Liver (tissue), 3 donors: ENCODE measurements around the gene CCDC178.

ENCODE experiments used
- CTCF ChIP-seq: fragments of 150-350 bp; IDR thresholded peaks from 2 replicates; pipeline ENCODE4 v1.5.1; 2017; ENCODE audit warnings: improper control_type of control experiment, low read depth, low read length; ENCODE audit not compliant: missing input control
- GABPA ChIP-seq, 2 donors: IDR thresholded peaks in 1 of 2; conservative IDR thresholded peaks in 1 of 2; 2 replicates each; pipeline ENCODE4 v1.6.1; 2016; ENCODE audit warnings: antibody characterized with exemption in 2 of 2, mild to moderate bottlenecking in 1 of 2, moderate library complexity in 1 of 2
- JUND ChIP-seq, 2 donors: IDR thresholded peaks; 2 replicates each; pipeline ENCODE4 v1.6.1; 2016; ENCODE audit warnings: antibody characterized with exemption in 2 of 2
- MAX ChIP-seq: IDR thresholded peaks from 2 replicates; pipeline ENCODE4 v1.6.1; 2016; ENCODE audit warnings: antibody characterized with exemption
- NR2F2 ChIP-seq: IDR thresholded peaks from 2 replicates; pipeline ENCODE4 v1.6.1; 2016; ENCODE audit warnings: antibody characterized with exemption
- REST ChIP-seq: IDR thresholded peaks from 2 replicates; pipeline ENCODE4 v1.6.1; 2016; ENCODE audit warnings: antibody characterized with exemption, mild to moderate bottlenecking
- RXRA ChIP-seq, 2 donors: IDR thresholded peaks; 2 replicates each; pipeline ENCODE4 v1.6.1; 2017 to 2018; ENCODE audit warnings: antibody characterized with exemption in 2 of 2, mild to moderate bottlenecking in 1 of 2
- SP1 ChIP-seq: IDR thresholded peaks from 2 replicates; pipeline ENCODE4 v1.6.1; 2018; ENCODE audit warnings: antibody characterized with exemption, mild to moderate bottlenecking
- TAF1 ChIP-seq: conservative IDR thresholded peaks from 2 replicates; pipeline ENCODE4 v1.6.1; 2016; ENCODE audit warnings: antibody characterized with exemption, mild to moderate bottlenecking
- YY1 ChIP-seq: IDR thresholded peaks from 2 replicates; pipeline ENCODE4 v1.6.1; 2016; ENCODE audit warnings: antibody characterized with exemption, mild to moderate bottlenecking
- ZBTB33 ChIP-seq: IDR thresholded peaks from 2 replicates; pipeline ENCODE4 v1.6.1; 2016; ENCODE audit warnings: antibody characterized with exemption
- donor health status: healthy.
- donor health status: healthy.

GRCh38 chr18:33282709-33283333, 157.7 kb downstream of the CCDC178 start:
- TF ChIP-seq CTCF (no peak), MAX (no peak), GABPA (IDR thresholded peaks at IDR 0.05 in 1 of 2, conservative IDR thresholded peaks at IDR 0.05 in 1 of 2) (no peak), YY1 (no peak), NR2F2 (no peak), RXRA (IDR thresholded peaks at IDR 0.05) (no peak), ZBTB33 (no peak), SP1 (no peak), REST (no peak), TAF1 (no peak), JUND (IDR thresholded peaks at IDR 0.05) (no peak)
